GM21526 (cell line): ENCODE data around the gene PLXNC1.

Experiments
- ATAC-seq: cut with Tn5 transposase; IDR thresholded peaks from one replicate; pipeline ENCODE4 v1.9.1; 2021; ENCODE audit warnings: moderate library complexity; ENCODE audit not compliant: unreplicated experiment, low FRiP score

The PLXNC1 gene

GRCh38 chr12:94175763-94176668 lies 27.6 kb downstream of the PLXNC1 start:
- ATAC-seq, result no peak

GRCh38 chr12:94178054-94178453 lies 29.7 kb downstream of the PLXNC1 start:
- no peak for ATAC-seq

GRCh38 chr12:94178882-94179281 lies 30.5 kb downstream of the PLXNC1 start:
- no peak for ATAC-seq

DNA sequence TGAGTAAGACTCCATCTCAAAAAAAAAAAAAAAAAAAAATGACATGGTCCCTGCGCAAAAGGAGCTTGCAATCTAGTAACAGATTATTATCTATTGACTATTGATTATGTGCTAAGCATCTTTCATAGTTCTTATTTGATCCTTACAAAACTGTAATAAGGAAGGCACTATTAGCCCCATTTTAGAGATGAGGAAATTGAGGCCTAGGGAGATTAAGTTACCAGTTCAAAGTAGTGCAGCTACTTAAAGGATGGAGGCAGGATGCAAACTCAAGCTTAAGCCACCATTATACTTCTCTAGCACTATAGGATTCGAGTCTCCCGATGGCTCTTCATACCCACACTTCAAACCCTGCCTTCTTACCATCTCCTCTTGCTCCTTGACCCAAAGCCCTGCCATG lies 31.3 kb downstream of the PLXNC1 start:
- ATAC-seq, result no peak

GRCh38 chr12:94180558-94181296 lies 32.4 kb downstream of the PLXNC1 start:
- ATAC-seq, result no peak

- no peak for ATAC-seq
These were observed 34.8 kb downstream of the PLXNC1 start for GRCh38 chr12:94182986-94183707.

GRCh38 chr12:94183708-94184379 lies 35.5 kb downstream of the PLXNC1 start:
- ATAC-seq, result no peak

DNA sequence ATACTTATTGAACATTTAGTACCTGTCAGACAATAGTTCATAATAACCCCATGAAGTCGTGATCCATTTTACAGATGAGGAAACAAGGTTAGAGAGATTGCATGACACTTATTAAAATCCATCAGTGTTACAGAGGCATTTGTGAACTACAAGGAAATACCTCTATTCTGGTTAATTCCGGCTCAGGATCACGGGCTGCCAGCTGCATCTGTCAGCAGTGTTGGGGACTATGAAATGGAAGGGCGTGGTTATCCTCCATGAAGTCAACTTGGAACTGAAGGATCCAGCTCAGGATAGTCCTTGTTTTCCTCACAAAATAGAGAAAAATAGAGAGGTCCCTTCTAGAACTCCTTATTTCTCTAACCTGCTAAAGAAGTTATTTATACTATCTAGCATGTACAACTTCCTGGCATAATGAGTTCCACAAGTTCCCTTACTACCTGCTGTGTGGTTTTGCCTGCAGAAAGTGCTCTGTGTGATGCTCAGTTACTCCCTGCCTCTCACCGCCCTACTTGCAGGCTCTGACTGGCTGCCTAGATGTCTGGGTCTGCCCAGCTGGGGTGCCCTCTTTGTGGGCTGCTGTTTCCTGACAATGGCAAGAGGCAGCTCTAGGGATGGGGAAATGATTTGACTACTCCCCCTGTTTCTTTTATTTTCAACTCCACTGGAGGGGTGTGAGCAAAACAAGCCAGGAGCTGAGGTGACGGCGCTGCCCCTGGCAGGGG lies 36.8 kb downstream of the PLXNC1 start:
- ATAC-seq, result no peak

DNA sequence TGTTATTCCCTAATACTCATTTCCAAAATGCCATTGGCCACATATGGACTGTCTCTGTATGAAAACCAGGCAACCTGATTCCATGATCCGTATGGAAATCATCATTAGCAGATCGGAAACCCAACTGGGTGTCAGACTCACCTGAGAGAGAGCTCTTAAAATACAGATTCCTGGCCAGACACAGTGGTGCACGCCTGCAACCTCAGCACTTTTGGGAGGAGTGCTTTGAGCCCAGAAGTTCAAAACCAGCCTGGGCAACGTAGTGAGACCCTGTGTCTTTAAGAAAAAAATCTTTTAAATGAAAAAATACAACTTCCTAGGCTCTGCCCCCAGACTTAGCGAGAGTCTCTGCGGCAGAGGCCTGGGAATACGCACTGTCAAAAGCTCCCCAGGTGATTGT lies 37.4 kb downstream of the PLXNC1 start:
- no peak for ATAC-seq

DNA sequence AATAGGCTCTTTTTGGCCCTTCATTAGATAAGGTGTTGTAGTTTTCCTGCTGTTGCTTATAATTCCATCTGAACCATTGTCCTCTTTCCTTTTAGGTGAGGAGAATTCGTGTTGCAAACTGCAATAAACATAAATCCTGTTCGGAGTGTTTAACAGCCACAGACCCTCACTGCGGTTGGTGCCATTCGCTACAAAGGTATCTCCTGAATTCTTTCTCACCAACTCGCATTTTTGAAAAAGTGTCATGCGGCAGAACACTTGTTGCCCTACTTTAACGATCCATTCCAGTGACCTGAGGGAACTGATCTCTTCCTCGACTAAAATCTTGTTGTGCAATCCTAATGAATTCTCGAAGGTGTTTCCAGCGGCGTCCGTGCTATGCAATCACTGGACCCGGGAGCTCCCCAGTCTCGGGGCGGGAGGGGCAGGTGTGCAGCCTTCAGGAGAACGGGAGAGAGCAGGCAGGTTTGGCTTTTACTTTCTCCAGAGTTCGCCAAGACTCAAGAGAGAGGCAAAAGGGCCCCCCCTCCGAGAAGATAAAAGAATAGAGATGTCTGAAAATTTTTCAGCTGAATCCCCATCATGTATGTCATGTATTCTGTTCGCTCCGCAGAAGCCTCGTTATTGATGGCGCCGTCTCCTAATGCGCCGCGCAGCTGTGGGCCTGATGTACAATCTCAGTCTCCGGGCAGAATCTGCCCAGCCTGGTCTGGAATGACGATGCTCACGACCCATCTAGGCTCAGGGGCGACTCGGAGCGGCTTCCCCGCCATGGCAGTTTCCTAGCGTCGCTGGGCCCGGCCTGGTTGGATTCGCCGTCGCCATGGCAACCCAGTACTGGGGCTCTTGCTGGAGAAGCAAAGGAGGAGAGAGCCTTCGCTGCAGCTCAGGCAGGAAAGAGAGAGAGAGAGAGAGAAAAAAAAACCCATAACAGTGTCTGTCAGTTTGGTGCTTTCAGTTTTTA lies 38.2 kb downstream of the PLXNC1 start:
- ATAC-seq, result no peak

DNA sequence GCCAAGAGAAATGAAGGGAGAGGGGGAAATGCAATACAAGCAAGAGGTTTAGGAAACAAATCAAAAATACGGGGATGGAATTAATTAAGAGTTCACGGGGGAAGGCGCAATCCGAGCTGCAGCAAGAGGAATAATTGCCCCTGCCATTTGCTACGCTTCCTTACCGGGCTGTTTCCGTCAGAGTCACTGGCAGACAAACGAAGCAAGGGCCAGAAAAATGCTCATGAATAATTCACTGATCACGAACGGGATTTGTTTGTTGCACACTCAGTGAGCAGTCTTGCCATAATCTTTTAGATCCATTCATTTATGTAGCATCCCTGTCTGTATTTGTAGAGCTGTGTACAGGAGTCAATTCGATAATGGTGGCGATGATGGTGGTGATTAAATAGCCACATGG lies 39.0 kb downstream of the PLXNC1 start:
- no peak for ATAC-seq

- ATAC-seq, result no peak
These were observed 42.2 kb downstream of the PLXNC1 start for GRCh38 chr12:94190623-94191022.

DNA sequence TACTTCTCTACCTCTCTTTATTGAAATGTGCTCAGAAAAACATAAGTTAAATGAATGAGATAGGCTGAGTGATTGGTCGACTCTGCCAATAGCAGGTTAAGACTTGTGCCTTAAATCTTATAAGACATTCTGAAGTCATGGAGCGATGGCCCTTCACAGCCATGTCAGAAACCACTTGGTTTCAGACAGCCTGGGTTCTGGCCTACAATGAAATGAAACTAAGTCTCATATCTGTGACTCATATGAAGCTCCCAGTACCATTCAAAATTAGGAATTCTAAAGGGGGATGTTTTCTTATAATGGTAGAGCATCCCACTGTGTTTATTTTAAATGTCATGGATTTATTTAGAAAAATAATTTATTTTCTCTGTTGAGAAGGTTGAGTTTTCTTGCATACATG lies 42.6 kb downstream of the PLXNC1 start:
- ATAC-seq, result no peak

DNA sequence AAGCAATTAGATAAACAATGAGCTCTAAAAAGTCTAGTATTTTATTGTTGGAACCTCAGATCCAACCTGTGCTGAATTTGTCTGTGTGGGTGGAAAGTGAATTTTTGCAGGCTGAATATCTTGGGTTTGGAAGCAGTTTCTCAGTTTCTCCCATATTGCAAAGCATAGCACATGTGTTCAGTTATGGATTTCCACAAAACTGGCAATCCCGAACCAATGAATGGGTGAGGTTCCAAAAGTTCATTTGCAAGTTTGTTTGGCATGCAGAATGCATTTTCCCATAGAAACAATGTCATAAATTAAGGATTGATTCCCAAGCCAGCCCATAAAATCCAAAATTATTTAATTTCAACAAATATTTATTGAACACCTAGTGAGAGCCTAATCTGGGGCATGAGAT lies 43.4 kb downstream of the PLXNC1 start:
- ATAC-seq, result no peak

- ATAC-seq, result no peak
These were observed 44.1 kb downstream of the PLXNC1 start for GRCh38 chr12:94192506-94192905.

GRCh38 chr12:94193168-94193567 lies 44.8 kb downstream of the PLXNC1 start:
- no peak for ATAC-seq

GRCh38 chr12:94195483-94195882 lies 47.1 kb downstream of the PLXNC1 start:
- ATAC-seq, result no peak

DNA sequence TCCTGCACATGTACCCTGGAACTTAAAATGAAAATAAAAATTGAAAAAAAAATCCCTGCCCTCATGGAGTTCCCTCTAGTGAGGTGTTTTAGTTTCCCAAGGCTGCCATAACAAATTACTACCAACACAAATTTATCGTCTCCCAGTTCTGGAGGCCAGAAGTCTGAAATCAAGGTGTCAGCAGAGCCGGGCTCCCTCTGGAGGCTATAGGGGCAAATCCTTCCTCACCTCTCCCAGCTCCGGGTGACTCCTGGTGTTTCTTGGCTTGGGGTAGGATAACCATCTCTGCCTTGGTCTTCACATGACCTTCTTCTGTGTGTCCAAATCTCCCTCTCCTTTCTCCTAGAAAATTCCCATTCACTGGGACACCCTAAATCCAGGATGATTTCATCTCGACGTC lies 50.1 kb downstream of the PLXNC1 start:
- ATAC-seq, result no peak

DNA sequence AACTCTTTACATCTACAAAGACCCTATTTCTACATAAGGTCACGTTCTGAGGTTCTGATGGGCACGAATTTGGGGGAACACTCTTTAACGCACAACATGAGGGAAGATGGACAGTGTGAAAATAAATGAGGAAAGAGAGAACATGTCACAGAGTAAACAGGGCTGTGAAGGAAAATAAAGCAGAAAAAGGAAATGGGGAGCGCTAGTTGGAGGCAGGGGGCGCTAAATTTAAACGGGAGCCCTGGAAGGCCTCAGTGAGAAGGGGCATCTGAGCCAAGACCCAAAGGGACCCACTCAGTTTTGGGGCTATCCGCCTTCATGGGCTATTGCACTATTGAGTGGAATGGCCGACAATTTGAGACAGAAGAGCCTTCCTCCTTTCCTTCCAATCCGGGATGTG lies 50.5 kb downstream of the PLXNC1 start:
- no peak for ATAC-seq
